ENCODE measurements around the gene NAALADL2.

NAALADL2 gene

DNA sequence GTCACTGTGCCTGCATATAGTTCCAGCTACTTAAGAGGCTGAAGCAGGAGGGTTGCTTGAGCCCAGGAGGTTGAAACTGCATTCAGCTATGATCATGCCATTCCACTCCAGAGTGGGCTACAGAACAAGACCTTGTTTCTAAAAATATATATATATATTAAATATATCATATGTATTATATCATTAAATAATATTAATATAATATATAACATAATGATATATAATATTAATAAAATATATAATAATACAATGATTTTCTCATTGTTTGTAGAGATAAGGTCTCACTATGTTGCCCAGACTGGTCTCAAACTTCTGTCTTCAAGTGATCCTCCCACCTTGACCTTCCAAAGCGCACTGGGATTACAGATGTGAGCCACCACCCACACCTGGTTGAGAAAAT is 101.8 kb downstream of the NAALADL2 start:
- Histone ChIP-seq H3K9me2 (replicated peaks; ENCODE audit: insufficient read depth, low read length) (no peaks in the 10 kb centered on the region), H2AFZ (ENCODE audit: low read depth, low read length, severe bottlenecking) (no peak overlapping the region), H3K27ac (ENCODE audit: low read depth, low read length) (no peak overlapping the region), H3F3A (ENCODE audit: insufficient read depth) (no peaks in the 10 kb centered on the region), H3K9ac (ENCODE audit: low read length) (no peak overlapping the region), H3K27me3 (ENCODE audit: low read length) (no peaks in the 10 kb centered on the region), H3K79me2 (ENCODE audit: insufficient read depth, low read length) (no peaks in the 10 kb centered on the region), H4K20me1 (ENCODE audit: low read depth, low read length) (no peaks in the 10 kb centered on the region), H3K4me3 (ENCODE audit: insufficient read depth, low read length, poor library complexity, severe bottlenecking) (no peak overlapping the region), H3K36me3 (ENCODE audit: low read length) (no peaks in the 10 kb centered on the region), H3K9me3 (ENCODE audit: insufficient read depth, low read length) (no peaks in the 10 kb centered on the region), H3K4me2 (ENCODE audit: low read depth, low read length, poor library complexity, severe bottlenecking) (no peak overlapping the region)
- TF ChIP-seq EZH2phosphoT487 (conservative IDR thresholded peaks at IDR 0.05; ENCODE audit: low read length) (no peak), CTCF (IDR thresholded peaks at IDR 0.05; ENCODE audit: insufficient read depth, low read length, poor library complexity, severe bottlenecking) (no peak)

- Histone ChIP-seq H3K79me2 (ENCODE audit: insufficient read depth, low read length) (no peaks in the 10 kb centered on the region), H3K4me3 (ENCODE audit: insufficient read depth, low read length, poor library complexity, severe bottlenecking) (no peak overlapping the region), H3K36me3 (ENCODE audit: low read length) (no peaks in the 10 kb centered on the region), H3K4me2 (ENCODE audit: low read depth, low read length, poor library complexity, severe bottlenecking) (no peak overlapping the region), H3K9me3 (ENCODE audit: insufficient read depth, low read length) (no peaks in the 10 kb centered on the region), H3K9ac (ENCODE audit: low read length) (no peak overlapping the region), H4K20me1 (ENCODE audit: low read depth, low read length) (no peaks in the 10 kb centered on the region), H3K9me2 (replicated peaks; ENCODE audit: insufficient read depth, low read length) (no peaks in the 10 kb centered on the region), H3K27ac (ENCODE audit: low read depth, low read length) (no peak overlapping the region), H3F3A (ENCODE audit: insufficient read depth) (no peaks in the 10 kb centered on the region), H3K27me3 (ENCODE audit: low read length) (no peaks in the 10 kb centered on the region), H2AFZ (ENCODE audit: low read depth, low read length, severe bottlenecking) (no peak overlapping the region)
- TF ChIP-seq EZH2phosphoT487 (conservative IDR thresholded peaks at IDR 0.05; ENCODE audit: low read length) = no peak
- TF ChIP-seq CTCF (IDR thresholded peaks at IDR 0.05; ENCODE audit: insufficient read depth, low read length, poor library complexity, severe bottlenecking) = no peak
Measured at GRCh38 chr3:174973465-174973864, 114.3 kb downstream of the NAALADL2 start.

DNA sequence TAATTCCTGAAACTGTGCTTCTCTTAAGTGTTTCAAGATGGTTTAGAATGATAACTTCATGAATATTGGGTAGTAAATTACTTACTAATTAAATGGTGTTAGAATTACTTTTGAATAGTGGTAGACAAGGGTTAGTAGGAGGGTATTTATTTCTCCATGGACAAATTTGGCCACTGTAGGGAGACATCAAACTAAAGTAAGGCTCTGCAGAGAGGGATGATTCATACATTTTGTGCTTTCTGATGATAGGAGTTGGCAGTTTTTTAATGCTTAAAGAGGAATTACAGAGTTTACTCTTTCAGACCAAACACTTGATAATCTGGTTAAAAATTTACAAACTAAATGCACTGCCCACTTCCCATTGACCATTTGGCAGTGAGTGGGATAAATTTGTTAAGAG is 127.6 kb downstream of the NAALADL2 start:
- no peak overlapping the region for H2AFZ ChIP-seq (ENCODE audit: low read depth, low read length, severe bottlenecking)
- no peak overlapping the region for H3K4me3 ChIP-seq (ENCODE audit: insufficient read depth, low read length, poor library complexity, severe bottlenecking)
- no peak overlapping the region for H3K4me2 ChIP-seq (ENCODE audit: low read depth, low read length, poor library complexity, severe bottlenecking)
- H3K36me3 ChIP-seq (ENCODE audit: low read length) = no peaks in the 10 kb centered on the region
- no peaks in the 10 kb centered on the region for H3K27me3 ChIP-seq (ENCODE audit: low read length)
- no peak overlapping the region for H3K27ac ChIP-seq (ENCODE audit: low read depth, low read length)
- TF ChIP-seq EZH2phosphoT487 (conservative IDR thresholded peaks at IDR 0.05; ENCODE audit: low read length) (no peak), CTCF (IDR thresholded peaks at IDR 0.05; ENCODE audit: insufficient read depth, low read length, poor library complexity, severe bottlenecking) (no peak)
- H3K9me2 ChIP-seq (replicated peaks; ENCODE audit: insufficient read depth, low read length) = no peaks in the 10 kb centered on the region
- H4K20me1 ChIP-seq (ENCODE audit: low read depth, low read length) = no peaks in the 10 kb centered on the region
- no peaks in the 10 kb centered on the region for H3K9me3 ChIP-seq (ENCODE audit: insufficient read depth, low read length)
- H3K9ac ChIP-seq (ENCODE audit: low read length) = no peak overlapping the region
- no peaks in the 10 kb centered on the region for H3K79me2 ChIP-seq (ENCODE audit: insufficient read depth, low read length)
- H3F3A ChIP-seq (ENCODE audit: insufficient read depth) = no peaks in the 10 kb centered on the region

GRCh38 chr3:175001091-175001490 is 142.0 kb downstream of the NAALADL2 start:
- Histone ChIP-seq H3K9me2 (replicated peaks; ENCODE audit: insufficient read depth, low read length) (no peaks in the 10 kb centered on the region), H3K27me3 (ENCODE audit: low read length) (no peaks in the 10 kb centered on the region), H3K4me2 (ENCODE audit: low read depth, low read length, poor library complexity, severe bottlenecking) (no peak overlapping the region), H4K20me1 (ENCODE audit: low read depth, low read length) (no peaks in the 10 kb centered on the region), H3F3A (ENCODE audit: insufficient read depth) (no peaks in the 10 kb centered on the region), H3K9ac (ENCODE audit: low read length) (no peak overlapping the region), H3K79me2 (ENCODE audit: insufficient read depth, low read length) (no peaks in the 10 kb centered on the region), H2AFZ (ENCODE audit: low read depth, low read length, severe bottlenecking) (no peak overlapping the region), H3K27ac (ENCODE audit: low read depth, low read length) (no peak overlapping the region), H3K36me3 (ENCODE audit: low read length) (no peaks in the 10 kb centered on the region), H3K9me3 (ENCODE audit: insufficient read depth, low read length) (no peaks in the 10 kb centered on the region), H3K4me3 (ENCODE audit: insufficient read depth, low read length, poor library complexity, severe bottlenecking) (no peak overlapping the region)
- no peak for TF ChIP-seq CTCF (IDR thresholded peaks at IDR 0.05; ENCODE audit: insufficient read depth, low read length, poor library complexity, severe bottlenecking)
- TF ChIP-seq EZH2phosphoT487 (conservative IDR thresholded peaks at IDR 0.05; ENCODE audit: low read length) = no peak
